Effector memory CD4-positive, alpha-beta T cell (primary cell): ENCODE data around the gene CCDC107.
A peak's percentile ranks its signal among the peaks of the same experiment; 100 is the strongest.
"Not testable (repeated sequence)": the region's sequence is repeated elsewhere in the genome, so short reads cannot be mapped to it uniquely, and the experiment has no call there.

Experiments used
- DNase-seq, 3 donors: peaks; one replicate each; pipeline ENCODE4 v3.0.0-alpha.2; 2020
- H3K27ac ChIP-seq: 2 replicates; pipeline ENCODE4 v1.7.0; 2013; ENCODE audit warnings: mild to moderate bottlenecking, low read length, moderate library complexity; ENCODE audit not compliant: insufficient read depth, poor library complexity, severe bottlenecking
- H3K27me3 ChIP-seq: replicated peaks from 2 replicates; pipeline ENCODE4 v1.7.0; 2013; ENCODE audit warnings: mild to moderate bottlenecking, low read length; ENCODE audit not compliant: insufficient read depth, control insufficient read depth, poor library complexity, severe bottlenecking
- H3K36me3 ChIP-seq: 2 replicates; pipeline ENCODE4 v1.7.0; 2013; ENCODE audit warnings: mild to moderate bottlenecking, low read length, moderate library complexity; ENCODE audit not compliant: control insufficient read depth, insufficient read depth
- H3K4me1 ChIP-seq: 2 replicates; pipeline ENCODE4 v1.7.0; 2013; ENCODE audit warnings: low read length, mild to moderate bottlenecking; ENCODE audit not compliant: control insufficient read depth, insufficient read depth, poor library complexity, severe bottlenecking
- H3K4me3 ChIP-seq: 2 replicates; pipeline ENCODE4 v1.7.0; 2013; ENCODE audit warnings: low read length, low read depth, mild to moderate bottlenecking; ENCODE audit not compliant: insufficient read depth, poor library complexity, severe bottlenecking
- H3K9me3 ChIP-seq: 2 replicates; pipeline ENCODE4 v1.7.0; 2013; ENCODE audit warnings: mild to moderate bottlenecking, low read length, moderate library complexity; ENCODE audit not compliant: control insufficient read depth

The CCDC107 gene

DNA sequence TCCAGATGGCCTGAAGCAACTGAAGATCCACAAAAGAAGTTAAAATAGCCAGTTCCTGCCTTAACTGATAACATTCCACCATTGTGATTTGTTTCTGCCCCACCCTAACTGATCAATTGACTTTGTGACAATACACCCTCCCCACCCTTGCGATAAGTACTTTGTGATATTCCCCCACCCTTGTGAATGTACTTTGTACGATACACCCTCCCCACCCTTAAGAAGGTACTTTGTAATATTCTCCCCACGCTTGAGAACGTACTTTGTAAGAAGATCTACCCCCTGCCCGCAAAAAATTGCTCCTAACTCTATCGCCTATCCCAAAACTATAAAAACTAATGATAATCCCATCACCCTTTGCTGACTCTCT, 21.2 kb upstream of the CCDC107 start:
- not testable (repeated sequence) for DNase-seq, H3K36me3 ChIP-seq, H3K9me3 ChIP-seq, H3K4me3 ChIP-seq, H3K4me1 ChIP-seq, H3K27me3 ChIP-seq, H3K27ac ChIP-seq

GRCh38 chr9:35637427-35637955, 20.6 kb upstream of the CCDC107 start:
- not testable (repeated sequence) for H3K36me3 ChIP-seq, H3K27ac ChIP-seq, H3K9me3 ChIP-seq, H3K27me3 ChIP-seq, DNase-seq, H3K4me1 ChIP-seq, H3K4me3 ChIP-seq

DNA sequence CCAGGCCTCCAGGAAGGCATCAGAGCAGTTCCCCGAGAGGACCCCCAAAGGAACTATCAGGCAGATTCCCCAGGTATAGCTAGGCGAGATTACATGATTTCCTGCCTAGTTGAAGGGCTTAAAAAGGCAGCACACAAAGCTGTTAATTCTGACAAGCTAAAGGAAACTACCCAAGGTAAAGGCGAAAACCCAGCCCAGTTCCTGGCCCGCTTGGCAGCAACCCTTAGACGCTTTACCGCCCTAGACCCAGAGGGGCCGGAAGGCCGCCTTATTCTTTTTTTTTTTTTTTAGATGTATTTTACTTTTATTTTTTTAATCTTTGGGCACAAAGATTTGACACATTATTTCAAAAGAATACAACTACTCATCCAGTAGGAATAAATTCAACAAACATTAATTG, 19.3 kb upstream of the CCDC107 start:
- H3K4me1 ChIP-seq, H3K27me3 ChIP-seq, H3K36me3 ChIP-seq, DNase-seq, H3K27ac ChIP-seq, H3K4me3 ChIP-seq, H3K9me3 ChIP-seq: not testable (repeated sequence)

- H3K27me3 ChIP-seq, H3K36me3 ChIP-seq, H3K4me3 ChIP-seq, H3K27ac ChIP-seq, H3K4me1 ChIP-seq, DNase-seq, H3K9me3 ChIP-seq: not testable (repeated sequence)
Observed at GRCh38 chr9:35639225-35639624, 18.9 kb upstream of the CCDC107 start.

DNA sequence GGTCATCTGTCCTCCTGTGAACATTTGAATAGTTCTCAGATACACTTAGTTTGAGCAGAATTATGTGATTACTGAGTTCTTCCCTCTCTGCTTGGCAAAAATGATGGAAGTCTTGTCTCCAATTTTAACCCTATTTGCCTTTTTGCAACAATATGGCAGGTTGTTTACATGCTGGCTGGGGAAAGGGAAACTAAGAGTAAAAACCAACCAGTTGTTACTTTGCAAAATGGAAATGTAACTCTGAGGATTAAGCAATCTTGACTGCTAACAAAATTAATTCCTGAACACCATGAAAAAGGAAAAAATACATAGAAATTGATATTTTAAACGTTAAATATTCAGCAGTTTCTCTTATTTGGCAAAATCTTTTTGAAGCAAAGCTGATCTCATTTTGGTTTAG, 18.5 kb upstream of the CCDC107 start:
- Histone ChIP-seq H3K27me3 (no peaks in the 10 kb centered on the region), H3K4me3 (no peak overlapping the region), H3K4me1 (peaks cover 9% of the 10 kb centered on the region), H3K27ac (no peak overlapping the region), H3K36me3 (no peaks in the 10 kb centered on the region), H3K9me3 (no peaks in the 10 kb centered on the region)
- no peak for DNase-seq

DNA sequence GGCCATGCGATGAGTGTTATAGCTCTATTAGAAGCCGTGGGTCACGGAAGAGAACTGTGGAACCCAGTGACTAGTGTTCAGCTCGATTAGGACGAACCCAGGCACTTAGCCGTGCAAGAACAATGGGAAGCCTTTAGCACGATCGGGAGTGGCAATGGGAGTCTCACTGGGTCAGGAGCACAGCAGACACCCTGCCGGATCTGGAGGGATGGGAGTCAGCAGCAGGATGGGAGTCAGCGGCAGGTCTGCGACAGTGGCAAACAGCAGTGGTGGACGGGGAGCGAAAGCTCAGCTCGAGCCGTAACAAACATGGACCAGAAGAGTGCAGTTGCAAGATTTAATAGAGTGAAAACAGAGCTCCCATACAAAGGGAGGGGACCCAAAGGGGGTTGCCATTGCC, 17.7 kb upstream of the CCDC107 start:
- H3K36me3 ChIP-seq, H3K4me3 ChIP-seq, H3K27ac ChIP-seq, H3K27me3 ChIP-seq, H3K9me3 ChIP-seq, DNase-seq, H3K4me1 ChIP-seq: not testable (repeated sequence)

DNA sequence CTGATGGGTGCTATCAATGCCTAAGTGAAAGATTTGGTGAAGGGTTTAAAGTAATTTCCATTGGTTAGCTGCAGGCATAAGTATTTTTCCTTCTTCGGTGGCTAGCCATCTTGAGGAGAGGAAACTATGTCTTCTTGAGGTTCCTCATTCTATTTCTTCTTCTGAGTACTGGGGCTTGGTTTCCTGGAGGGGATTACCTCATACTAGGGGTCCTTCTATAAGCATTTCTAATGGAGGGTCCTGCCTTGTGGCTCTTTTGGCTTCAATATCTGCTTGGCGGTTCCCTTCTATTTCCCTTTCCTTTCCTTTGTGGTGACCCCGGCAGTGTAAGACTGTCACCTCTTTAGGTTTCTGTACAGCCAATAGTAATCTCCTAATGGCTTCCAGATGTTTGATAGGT, 16.6 kb upstream of the CCDC107 start:
- H3K36me3 ChIP-seq, H3K4me3 ChIP-seq, H3K27me3 ChIP-seq, DNase-seq, H3K9me3 ChIP-seq, H3K27ac ChIP-seq: not testable (repeated sequence)
- peaks cover 18% of the 10 kb centered on the region for H3K4me1 ChIP-seq

DNA sequence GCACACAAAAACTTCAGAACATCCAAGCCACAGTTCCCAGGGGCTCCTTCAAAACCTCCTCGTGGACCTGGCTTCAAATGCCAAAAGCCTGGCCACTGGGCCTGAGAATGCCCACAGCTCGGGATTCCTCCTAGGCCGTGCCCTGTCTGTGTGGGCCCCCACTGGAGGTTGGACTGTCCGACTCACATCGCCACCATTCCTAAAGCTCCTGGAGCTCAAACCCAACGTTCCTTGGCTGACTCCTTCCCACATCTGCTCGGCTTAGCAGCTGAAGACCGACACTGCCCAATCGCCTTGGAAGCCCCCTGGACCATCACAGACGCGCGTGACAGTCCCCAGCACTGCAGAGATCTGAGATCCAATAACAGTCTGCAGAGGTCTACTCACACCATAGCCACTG, 15.0 kb upstream of the CCDC107 start:
- Histone ChIP-seq H3K4me3 (no peak overlapping the region), H3K36me3 (no peaks in the 10 kb centered on the region), H3K27me3 (no peaks in the 10 kb centered on the region), H3K9me3 (no peaks in the 10 kb centered on the region), H3K4me1 (peaks cover 29% of the 10 kb centered on the region), H3K27ac (no peak overlapping the region)
- DNase-seq = no peak

- H3K4me3 ChIP-seq = peak overlapping the region; percentile 65
- H3K9me3 ChIP-seq, DNase-seq, H3K27me3 ChIP-seq, H3K36me3 ChIP-seq: not testable (repeated sequence)
- H3K27ac ChIP-seq = peak overlapping the region; percentile 86
- peaks cover 35% of the 10 kb centered on the region for H3K4me1 ChIP-seq
Observed at GRCh38 chr9:35645736-35646135, 12.4 kb upstream of the CCDC107 start.

- Histone ChIP-seq H3K4me1 (peaks cover 39% of the 10 kb centered on the region), H3K27ac (peak overlapping the region; percentile 86), H3K36me3 (no peaks in the 10 kb centered on the region), H3K27me3 (no peaks in the 10 kb centered on the region), H3K4me3 (peak overlapping the region; percentile 65), H3K9me3 (no peaks in the 10 kb centered on the region)
- DNase-seq = no peak
Observed at GRCh38 chr9:35646153-35646532, 11.9 kb upstream of the CCDC107 start.
